ENCODE measurements around the gene MAPKAP1.

Gene MAPKAP1

DNA sequence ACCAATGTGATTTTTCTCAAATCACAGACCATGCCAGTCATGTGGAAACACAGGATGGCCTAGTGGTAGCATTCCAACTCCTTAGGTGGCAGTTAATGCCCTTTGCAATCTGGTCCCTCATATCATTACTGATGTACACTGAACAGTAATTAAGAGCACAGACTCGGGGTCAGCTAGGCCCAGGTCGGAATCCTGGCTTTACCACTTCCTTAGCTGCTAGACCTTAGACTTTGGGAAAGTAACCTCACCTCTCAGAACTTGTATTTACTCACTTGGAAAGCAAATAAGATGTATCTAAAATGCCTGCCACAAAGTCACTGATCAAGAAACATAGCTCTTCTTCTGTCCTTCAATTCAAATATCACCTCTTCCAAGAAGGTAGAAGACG lies 112.8 kb downstream of the MAPKAP1 start:
- TF ChIP-seq TEAD4 (IDR thresholded peaks at IDR 0.05) (no peak), FOXM1 (IDR thresholded peaks at IDR 0.05; ENCODE audit: borderline replicate concordance, low read depth) (no peak), YY1 (IDR thresholded peaks at IDR 0.05; ENCODE audit: low read depth) (no peak), EP300 (IDR thresholded peaks at IDR 0.05; ENCODE audit: borderline replicate concordance) (no peak), TAF1 (IDR thresholded peaks at IDR 0.05; ENCODE audit: low read depth) (no peak), EGR1 (IDR thresholded peaks at IDR 0.05) (no peak), NFIC (IDR thresholded peaks at IDR 0.05) (no peak), ZBTB7A (IDR thresholded peaks at IDR 0.05; ENCODE audit: low read depth) (no peak), CEBPB (IDR thresholded peaks at IDR 0.05) (no peak), RAD21 (IDR thresholded peaks at IDR 0.05; ENCODE audit: low read depth) (no peak), TCF12 (IDR thresholded peaks at IDR 0.05; ENCODE audit: low read depth) (no peak)
- TF ChIP-seq, protein P1, sequence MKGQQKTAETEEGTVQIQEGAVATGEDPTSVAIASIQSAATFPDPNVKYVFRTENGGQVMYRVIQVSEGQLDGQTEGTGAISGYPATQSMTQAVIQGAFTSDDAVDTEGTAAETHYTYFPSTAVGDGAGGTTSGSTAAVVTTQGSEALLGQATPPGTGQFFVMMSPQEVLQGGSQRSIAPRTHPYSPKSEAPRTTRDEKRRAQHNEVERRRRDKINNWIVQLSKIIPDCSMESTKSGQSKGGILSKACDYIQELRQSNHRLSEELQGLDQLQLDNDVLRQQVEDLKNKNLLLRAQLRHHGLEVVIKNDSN (IDR thresholded peaks at IDR 0.05) = no peak
- TF ChIP-seq, protein P2, sequence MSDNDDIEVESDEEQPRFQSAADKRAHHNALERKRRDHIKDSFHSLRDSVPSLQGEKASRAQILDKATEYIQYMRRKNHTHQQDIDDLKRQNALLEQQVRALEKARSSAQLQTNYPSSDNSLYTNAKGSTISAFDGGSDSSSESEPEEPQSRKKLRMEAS (IDR thresholded peaks at IDR 0.05) = no peak
- TF ChIP-seq, protein P3, sequence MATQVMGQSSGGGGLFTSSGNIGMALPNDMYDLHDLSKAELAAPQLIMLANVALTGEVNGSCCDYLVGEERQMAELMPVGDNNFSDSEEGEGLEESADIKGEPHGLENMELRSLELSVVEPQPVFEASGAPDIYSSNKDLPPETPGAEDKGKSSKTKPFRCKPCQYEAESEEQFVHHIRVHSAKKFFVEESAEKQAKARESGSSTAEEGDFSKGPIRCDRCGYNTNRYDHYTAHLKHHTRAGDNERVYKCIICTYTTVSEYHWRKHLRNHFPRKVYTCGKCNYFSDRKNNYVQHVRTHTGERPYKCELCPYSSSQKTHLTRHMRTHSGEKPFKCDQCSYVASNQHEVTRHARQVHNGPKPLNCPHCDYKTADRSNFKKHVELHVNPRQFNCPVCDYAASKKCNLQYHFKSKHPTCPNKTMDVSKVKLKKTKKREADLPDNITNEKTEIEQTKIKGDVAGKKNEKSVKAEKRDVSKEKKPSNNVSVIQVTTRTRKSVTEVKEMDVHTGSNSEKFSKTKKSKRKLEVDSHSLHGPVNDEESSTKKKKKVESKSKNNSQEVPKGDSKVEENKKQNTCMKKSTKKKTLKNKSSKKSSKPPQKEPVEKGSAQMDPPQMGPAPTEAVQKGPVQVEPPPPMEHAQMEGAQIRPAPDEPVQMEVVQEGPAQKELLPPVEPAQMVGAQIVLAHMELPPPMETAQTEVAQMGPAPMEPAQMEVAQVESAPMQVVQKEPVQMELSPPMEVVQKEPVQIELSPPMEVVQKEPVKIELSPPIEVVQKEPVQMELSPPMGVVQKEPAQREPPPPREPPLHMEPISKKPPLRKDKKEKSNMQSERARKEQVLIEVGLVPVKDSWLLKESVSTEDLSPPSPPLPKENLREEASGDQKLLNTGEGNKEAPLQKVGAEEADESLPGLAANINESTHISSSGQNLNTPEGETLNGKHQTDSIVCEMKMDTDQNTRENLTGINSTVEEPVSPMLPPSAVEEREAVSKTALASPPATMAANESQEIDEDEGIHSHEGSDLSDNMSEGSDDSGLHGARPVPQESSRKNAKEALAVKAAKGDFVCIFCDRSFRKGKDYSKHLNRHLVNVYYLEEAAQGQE (IDR thresholded peaks at IDR 0.05; ENCODE audit: low read depth) = no peak

DNA sequence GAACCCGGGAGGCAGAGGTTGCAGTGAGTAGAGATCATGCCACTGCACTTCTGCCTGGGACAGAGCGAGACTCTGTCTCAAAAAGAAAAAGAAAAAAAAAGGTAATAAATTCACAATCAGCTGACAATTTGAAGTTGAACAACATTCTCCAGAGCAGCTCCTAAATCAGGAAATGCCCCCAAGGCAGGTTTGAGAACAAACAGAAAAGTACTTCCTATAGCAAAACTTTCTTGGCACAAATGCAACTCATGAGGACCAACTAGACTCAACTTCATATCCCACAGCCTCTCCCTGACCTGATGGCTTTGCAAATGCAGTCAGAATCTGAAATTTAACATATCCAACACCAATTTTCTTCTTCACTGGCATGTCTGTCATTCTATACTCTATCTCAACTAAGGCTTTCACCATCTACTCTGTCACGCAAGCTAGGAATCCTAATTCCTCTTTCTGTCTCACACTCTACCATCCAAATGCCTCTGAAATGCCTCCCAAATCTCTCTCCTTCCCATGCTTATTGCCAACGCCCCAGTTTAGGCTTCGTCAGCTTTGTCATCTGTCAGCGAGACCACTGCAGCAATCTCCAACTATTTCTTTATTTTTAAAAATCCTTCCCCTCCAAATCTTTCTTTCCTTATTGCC lies 113.3 kb downstream of the MAPKAP1 start:
- no peak for TF ChIP-seq RAD21 (IDR thresholded peaks at IDR 0.05; ENCODE audit: low read depth)
- TF ChIP-seq YY1 (IDR thresholded peaks at IDR 0.05; ENCODE audit: low read depth) = no peak
- TF ChIP-seq, protein P2 (IDR thresholded peaks at IDR 0.05) = no peak
- TF ChIP-seq CEBPB (IDR thresholded peaks at IDR 0.05) = no peak
- no peak for TF ChIP-seq ZBTB7A (IDR thresholded peaks at IDR 0.05; ENCODE audit: low read depth)
- no peak for TF ChIP-seq CREB1 (IDR thresholded peaks at IDR 0.05; ENCODE audit: low read depth)
- TF ChIP-seq, protein P3 (IDR thresholded peaks at IDR 0.05; ENCODE audit: low read depth) = no peak
- TF ChIP-seq, protein P1 (IDR thresholded peaks at IDR 0.05) = no peak
- TF ChIP-seq EGR1 (IDR thresholded peaks at IDR 0.05) = no peak
- TF ChIP-seq EP300 (IDR thresholded peaks at IDR 0.05; ENCODE audit: borderline replicate concordance) = no peak
- no peak for TF ChIP-seq TEAD4 (IDR thresholded peaks at IDR 0.05)
- no peak for TF ChIP-seq TAF1 (IDR thresholded peaks at IDR 0.05; ENCODE audit: low read depth)
- no peak for TF ChIP-seq TCF12 (IDR thresholded peaks at IDR 0.05; ENCODE audit: low read depth)
- no peak for TF ChIP-seq NFIC (IDR thresholded peaks at IDR 0.05)
- TF ChIP-seq FOXM1 (IDR thresholded peaks at IDR 0.05; ENCODE audit: borderline replicate concordance, low read depth) = no peak

DNA sequence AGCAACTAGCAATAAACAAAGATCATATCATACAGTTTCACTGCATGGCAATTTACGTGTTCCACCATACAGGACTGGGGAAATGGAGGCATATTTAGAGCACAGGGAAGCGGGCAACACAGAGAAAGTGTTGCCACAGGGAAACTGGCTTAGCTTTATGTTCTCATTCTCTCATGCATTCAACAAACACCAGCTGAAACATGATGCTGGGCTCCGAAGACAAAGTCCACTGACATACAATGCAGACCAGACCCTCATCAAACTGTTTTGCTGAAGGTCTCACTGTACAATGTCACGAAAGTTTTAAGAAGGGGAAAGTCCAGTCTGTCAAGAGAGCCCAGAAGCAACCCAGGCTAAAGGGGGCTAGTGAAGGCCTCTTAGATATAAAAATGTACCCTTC lies 115.1 kb downstream of the MAPKAP1 start:
- TF ChIP-seq EP300 (IDR thresholded peaks at IDR 0.05; ENCODE audit: borderline replicate concordance) = no peak
- TF ChIP-seq YY1 (IDR thresholded peaks at IDR 0.05; ENCODE audit: low read depth) = no peak
- TF ChIP-seq, protein P2 (IDR thresholded peaks at IDR 0.05) = no peak
- TF ChIP-seq, protein P3 (IDR thresholded peaks at IDR 0.05; ENCODE audit: low read depth) = no peak
- TF ChIP-seq TAF1 (IDR thresholded peaks at IDR 0.05; ENCODE audit: low read depth) = no peak
- TF ChIP-seq, protein P1 (IDR thresholded peaks at IDR 0.05) = no peak
- TF ChIP-seq CEBPB (IDR thresholded peaks at IDR 0.05) = no peak
- no peak for TF ChIP-seq FOXM1 (IDR thresholded peaks at IDR 0.05; ENCODE audit: borderline replicate concordance, low read depth)
- TF ChIP-seq EGR1 (IDR thresholded peaks at IDR 0.05) = no peak
- no peak for TF ChIP-seq CREB1 (IDR thresholded peaks at IDR 0.05; ENCODE audit: low read depth)
- TF ChIP-seq NFIC (IDR thresholded peaks at IDR 0.05) = no peak
